IMR-90 (cell line): Measurements from ENCODE around the gene PRR14L. TPM values are rescaled to one million over a fixed set of nuclear protein-coding genes. Genes with fewer than 3 reads are reported as not detected.
"Not testable (repeated sequence)": the region's sequence is repeated elsewhere in the genome, so short reads cannot be mapped to it uniquely, and the experiment has no call there.

Experiments used
- ATAC-seq: fragments of 200-7000 bp; cut with Tn5 transposase; 2 replicates; pipeline ENCODE4 v1.9.1; 2020; ENCODE audit warnings: low read depth, mild to moderate bottlenecking, moderate library complexity
- BruUV-seq: library from RNA; stranded (reverse); fragments of 400-500 nt; replicated peaks from 2 replicates; lab custom pipeline; 2021; lab: Mats Ljungman, UMichigan
- CTCF ChIA-PET: fragments of 300-600 bp; formaldehyde crosslinking; extraction: SDS; loops from one replicate; lab custom pipeline; 2021; ENCODE audit warnings: antibody characterized with exemption; lab: Yijun Ruan, JAX
- POLR2A ChIA-PET: fragments of 300-600 bp; sonication (Branson Sonifier 250); formaldehyde crosslinking; loops from one replicate; lab custom pipeline; 2022; ENCODE audit warnings: antibody characterized with exemption; ENCODE audit not compliant: unreplicated experiment; lab: Charles Lee
- DNase-seq: peaks from one replicate; pipeline ENCODE4 v3.0.0; 2013
- H2AFZ ChIP-seq: replicated peaks from 2 replicates; pipeline ENCODE3; 2013; ENCODE audit warnings: low read length, mild to moderate bottlenecking; ENCODE audit not compliant: poor library complexity
- H2AK5ac ChIP-seq: 2 replicates; pipeline ENCODE4 v1.6.1; 2013; ENCODE audit warnings: low read depth, low read length, inconsistent platforms
- H2AK9ac ChIP-seq: replicated peaks from 2 replicates; pipeline ENCODE3; 2013; ENCODE audit warnings: mild to moderate bottlenecking, low read depth, low read length, moderate library complexity; ENCODE audit not compliant: poor library complexity
- H2BK120ac ChIP-seq: 2 replicates; pipeline ENCODE4 v1.6.1; 2013; ENCODE audit warnings: low read depth, low read length, inconsistent platforms
- H2BK15ac ChIP-seq: 3 replicates; pipeline ENCODE4 v1.6.1; 2013; ENCODE audit warnings: low read depth, low read length, inconsistent platforms
- H2BK20ac ChIP-seq: 2 replicates; pipeline ENCODE4 v1.6.1; 2013; ENCODE audit warnings: low read depth, mild to moderate bottlenecking, inconsistent platforms, low read length, moderate library complexity
- H2BK5ac ChIP-seq: 2 replicates; pipeline ENCODE4 v1.6.1; 2013; ENCODE audit warnings: mild to moderate bottlenecking, low read depth, low read length, inconsistent platforms; ENCODE audit not compliant: poor library complexity, severe bottlenecking
- H3K14ac ChIP-seq: replicated peaks from 2 replicates; pipeline ENCODE4 v1.6.1; 2013; ENCODE audit warnings: low read depth, low read length, inconsistent platforms
- H3K18ac ChIP-seq: 2 replicates; pipeline ENCODE4 v1.6.1; 2013; ENCODE audit warnings: low read depth, low read length, control low read depth
- H3K23ac ChIP-seq: 2 replicates; pipeline ENCODE4 v1.6.1; 2013; ENCODE audit warnings: low read depth, low read length, inconsistent platforms
- H3K27ac ChIP-seq: 2 replicates; pipeline ENCODE4 v1.5.1; 2013; ENCODE audit warnings: mild to moderate bottlenecking, control low read depth, low read length; ENCODE audit not compliant: insufficient read depth
- H3K27me3 ChIP-seq: 2 replicates; pipeline ENCODE4 v1.6.1; 2013; ENCODE audit warnings: low read length; ENCODE audit not compliant: control insufficient read depth, insufficient read depth
- H3K36me3 ChIP-seq: 2 replicates; pipeline ENCODE4 v1.6.1; 2013; ENCODE audit warnings: low read length, mixed read lengths; ENCODE audit not compliant: control insufficient read depth, insufficient read depth
- H3K4ac ChIP-seq: 2 replicates; pipeline ENCODE4 v1.6.1; 2013; ENCODE audit warnings: low read depth, low read length, inconsistent platforms
- H3K4me1 ChIP-seq: 2 replicates; pipeline ENCODE4 v1.6.1; 2013; ENCODE audit warnings: low read length, mixed read lengths; ENCODE audit not compliant: control insufficient read depth, insufficient read depth
- H3K4me2 ChIP-seq: 2 replicates; pipeline ENCODE4 v1.6.1; 2013; ENCODE audit warnings: low read depth, mild to moderate bottlenecking, control low read depth, low read length, moderate library complexity
- H3K4me3 ChIP-seq: 2 replicates; pipeline ENCODE4 v1.5.1; 2013; ENCODE audit warnings: low read depth, mild to moderate bottlenecking, control low read depth, low read length, moderate library complexity; ENCODE audit not compliant: insufficient read depth
- H3K56ac ChIP-seq: 2 replicates; pipeline ENCODE4 v1.6.1; 2013; ENCODE audit warnings: low read length, inconsistent platforms; ENCODE audit not compliant: insufficient read depth; ENCODE audit errors: extremely low read depth
- H3K79me1 ChIP-seq, 2 experiments: 2 replicates each; pipeline ENCODE4 v1.6.1; 2013; ENCODE audit warnings: low read length in 2 of 2, inconsistent platforms in 1 of 2, low read depth in 1 of 2
- H3K9ac ChIP-seq: 2 replicates; pipeline ENCODE4 v1.6.1; 2013; ENCODE audit warnings: low read depth, low read length, control low read depth
- H3K9me1 ChIP-seq: 2 replicates; pipeline ENCODE4 v1.6.1; 2013; ENCODE audit warnings: low read length, inconsistent platforms; ENCODE audit not compliant: insufficient read depth
- H3K9me3 ChIP-seq: 2 replicates; pipeline ENCODE4 v1.6.1; 2013; ENCODE audit warnings: low read length; ENCODE audit not compliant: control insufficient read depth, insufficient read depth
- H4K20me1 ChIP-seq: 2 replicates; pipeline ENCODE4 v1.6.1; 2013; ENCODE audit warnings: low read length, inconsistent platforms; ENCODE audit not compliant: insufficient read depth
- H4K5ac ChIP-seq: 2 replicates; pipeline ENCODE4 v1.6.1; 2013; ENCODE audit warnings: mild to moderate bottlenecking, low read depth, low read length, control low read depth
- H4K8ac ChIP-seq, 2 experiments: 2 replicates each; pipeline ENCODE4 v1.6.1; 2013; ENCODE audit warnings: low read depth in 2 of 2, low read length in 2 of 2, control low read depth in 1 of 2, inconsistent platforms in 1 of 2
- H4K91ac ChIP-seq: 2 replicates; pipeline ENCODE4 v1.6.1; 2013; ENCODE audit warnings: low read depth, low read length, inconsistent platforms; ENCODE audit not compliant: insufficient read depth
- CHD1 ChIP-seq: IDR thresholded peaks from 2 replicates; pipeline ENCODE4 v1.6.1; 2012; ENCODE audit warnings: low read depth, low read length, improper control_type of control experiment
- WGBS, 2 experiments: methylation state at CpG; one replicate each; pipeline versions ENCODE4 v1.1.5 to v1.1.7; 2013; ENCODE audit warnings: missing lambda C conversion rate in 2 of 2; ENCODE audit not compliant: insufficient read length in 1 of 2; ENCODE audit errors: extremely low coverage in 2 of 2; 5-methylcytosine and 5-hydroxymethylcytosine counted together
- dilution Hi-C: fragments of 300-500 bp; cut with HindIII; formaldehyde crosslinking; loops from one replicate; pipeline ENCODE4 v1.14.3; 2018; ENCODE audit warnings: low sequenced_read_pairs; ENCODE audit not compliant: unreplicated experiment
- in situ Hi-C: fragments of 300-500 bp; cut with MboI; formaldehyde crosslinking; loops from 3 replicates; pipeline ENCODE4 v1.14.3; 2019; ENCODE audit warnings: low sequenced_read_pairs, inconsistent platforms, mixed read lengths
- intact Hi-C: fragments of 100-400 bp; cut with micrococcal nuclease; formaldehyde crosslinking; loops from 2 replicates; pipeline ENCODE4 v1.10.0; 2022
- polyA plus RNA-seq, 3 experiments: library from polyadenylated mRNA; depleted of rRNA; stranded (reverse); fragments of >200 nt; gene quantifications; 2 replicates each; pipeline ENCODE4 v1.2.3, GENCODE V29; 2012; ENCODE audit warnings: low replicate concordance in 1 of 3
- total RNA-seq: library from RNA; depleted of rRNA; stranded (reverse); fragments of >200 nt; gene quantifications from 2 replicates; pipeline ENCODE4 v1.2.3, GENCODE V29; 2012
- TF ChIP-seq, protein P1 (sequence below): fragments of 150-350 bp; IDR thresholded peaks from 2 replicates; pipeline ENCODE4 v1.6.1; 2017; ENCODE audit warnings: mild to moderate bottlenecking, antibody characterized with exemption, low read length, low read depth
- TF ChIP-seq, protein P2 (sequence below): fragments of 150-350 bp; IDR thresholded peaks from 2 replicates; pipeline ENCODE4 v1.6.1; 2016; ENCODE audit warnings: low read depth, mild to moderate bottlenecking, low read length, moderate library complexity, borderline replicate concordance

PRR14L gene
- total and polyA plus RNA-seq, 2 of the 4 experiments (the other 2 are of a cell fraction) = 9.0 to 19.7 TPM

DNA sequence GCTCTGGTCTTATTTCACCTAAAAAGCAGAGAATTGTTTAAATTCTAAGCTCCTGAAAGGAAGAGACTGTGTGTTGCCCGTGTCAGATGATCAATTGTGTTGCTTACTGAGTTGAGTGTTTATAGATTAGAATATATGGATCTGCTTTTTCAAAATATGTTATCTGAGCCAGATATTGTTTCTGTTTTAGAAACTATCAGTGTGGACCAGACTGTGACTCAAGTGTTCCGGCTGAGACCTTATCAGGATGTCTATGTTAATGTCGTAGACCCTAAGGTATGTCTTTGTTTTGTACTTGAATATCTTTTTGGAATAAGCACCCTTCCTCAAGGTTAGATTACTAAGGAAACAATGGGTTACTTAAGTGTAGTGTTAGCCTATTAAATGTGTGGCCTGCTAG is 14.9 kb upstream of the PRR14L start:
- no peak overlapping the region for H2AFZ ChIP-seq
- H4K8ac ChIP-seq = no peak overlapping the region
- no peak overlapping the region for H4K91ac ChIP-seq
- H2BK15ac ChIP-seq = no peak overlapping the region
- H3K9ac ChIP-seq = no peak overlapping the region
- TF ChIP-seq, protein P1, sequence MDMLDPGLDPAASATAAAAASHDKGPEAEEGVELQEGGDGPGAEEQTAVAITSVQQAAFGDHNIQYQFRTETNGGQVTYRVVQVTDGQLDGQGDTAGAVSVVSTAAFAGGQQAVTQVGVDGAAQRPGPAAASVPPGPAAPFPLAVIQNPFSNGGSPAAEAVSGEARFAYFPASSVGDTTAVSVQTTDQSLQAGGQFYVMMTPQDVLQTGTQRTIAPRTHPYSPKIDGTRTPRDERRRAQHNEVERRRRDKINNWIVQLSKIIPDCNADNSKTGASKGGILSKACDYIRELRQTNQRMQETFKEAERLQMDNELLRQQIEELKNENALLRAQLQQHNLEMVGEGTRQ = no peak
- TF ChIP-seq, protein P2, sequence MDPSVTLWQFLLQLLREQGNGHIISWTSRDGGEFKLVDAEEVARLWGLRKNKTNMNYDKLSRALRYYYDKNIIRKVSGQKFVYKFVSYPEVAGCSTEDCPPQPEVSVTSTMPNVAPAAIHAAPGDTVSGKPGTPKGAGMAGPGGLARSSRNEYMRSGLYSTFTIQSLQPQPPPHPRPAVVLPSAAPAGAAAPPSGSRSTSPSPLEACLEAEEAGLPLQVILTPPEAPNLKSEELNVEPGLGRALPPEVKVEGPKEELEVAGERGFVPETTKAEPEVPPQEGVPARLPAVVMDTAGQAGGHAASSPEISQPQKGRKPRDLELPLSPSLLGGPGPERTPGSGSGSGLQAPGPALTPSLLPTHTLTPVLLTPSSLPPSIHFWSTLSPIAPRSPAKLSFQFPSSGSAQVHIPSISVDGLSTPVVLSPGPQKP = no peak
- TF ChIP-seq CHD1 = no peak
- ChIA-PET POLR2A (no interaction called here), CTCF (no interaction called here)
- no peak for DNase-seq
- H2AK9ac ChIP-seq = no peak overlapping the region
- H3K9me3 ChIP-seq = no peaks in the 10 kb centered on the region
- intact Hi-C loops (no loop called here), dilution Hi-C loops (no loop called here), in situ Hi-C loops (no loop called here)
- no peak overlapping the region for H4K5ac ChIP-seq
- no peak overlapping the region for H3K4ac ChIP-seq
- H3K18ac ChIP-seq = no peak overlapping the region
- no TSS peak for BruUV-seq
- H3K27ac ChIP-seq = no peak overlapping the region
- no peak for ATAC-seq
- H3K4me1 ChIP-seq = no peaks in the 10 kb centered on the region
- H3K23ac ChIP-seq = no peak overlapping the region
- 100% methylated on average over 1 of the region's 3 CpGs; no CpG with 5 or more reads in 1 of the 2 experiments for WGBS, 2 experiments
- no peak overlapping the region for H3K56ac ChIP-seq
- no peak overlapping the region for H2BK5ac ChIP-seq
- no peak overlapping the region for H3K4me3 ChIP-seq
- no peaks in the 10 kb centered on the region for H3K9me1 ChIP-seq
- no peaks in the 10 kb centered on the region for H4K20me1 ChIP-seq
- H2BK120ac ChIP-seq = no peak overlapping the region
- no peak overlapping the region for H3K4me2 ChIP-seq
- H3K27me3 ChIP-seq = no peaks in the 10 kb centered on the region
- no peak overlapping the region for H3K14ac ChIP-seq
- no peaks in the 10 kb centered on the region for H3K79me1 ChIP-seq
- H2AK5ac ChIP-seq = no peak overlapping the region
- no peak overlapping the region for H2BK20ac ChIP-seq
- peaks cover 19% of the 10 kb centered on the region for H3K36me3 ChIP-seq

DNA sequence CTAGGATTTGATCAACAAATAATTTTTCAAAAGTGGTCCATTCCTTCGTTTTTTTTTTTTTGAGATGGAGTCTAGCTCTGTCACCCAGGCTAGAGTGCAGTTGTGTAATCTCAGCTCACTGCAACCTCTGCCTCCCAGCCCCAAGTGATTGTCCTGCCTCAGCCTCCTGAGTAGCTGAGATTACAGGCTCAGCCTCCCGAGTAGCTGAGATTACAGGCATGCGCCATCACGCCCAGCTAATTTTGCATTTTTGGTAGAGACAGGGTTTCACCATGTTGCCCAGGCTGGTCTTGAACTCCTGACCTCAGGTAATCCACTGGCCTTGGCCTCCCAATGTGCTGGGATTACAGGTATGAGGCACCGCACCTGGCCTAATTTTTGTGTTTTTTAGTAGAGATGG is 8.9 kb upstream of the PRR14L start:
- BruUV-seq, H4K91ac ChIP-seq, POLR2A ChIA-PET, H3K9ac ChIP-seq, H2BK5ac ChIP-seq, H3K4ac ChIP-seq, H4K20me1 ChIP-seq, H3K23ac ChIP-seq, ATAC-seq, H3K4me1 ChIP-seq, H3K9me3 ChIP-seq, intact Hi-C loops, H4K8ac ChIP-seq, H4K5ac ChIP-seq, H2AFZ ChIP-seq, H3K27ac ChIP-seq, H2AK5ac ChIP-seq, H3K18ac ChIP-seq, H3K56ac ChIP-seq, H2BK120ac ChIP-seq, H2AK9ac ChIP-seq, H3K4me2 ChIP-seq, H2BK20ac ChIP-seq, CTCF ChIA-PET, dilution Hi-C loops, H3K14ac ChIP-seq, H3K27me3 ChIP-seq, DNase-seq, H3K4me3 ChIP-seq, H2BK15ac ChIP-seq: not testable (repeated sequence)
- Histone ChIP-seq H3K9me1 (peaks cover 10% of the 10 kb centered on the region), H3K79me1 (peaks cover 16 to 27% of the 10 kb centered on the region in 2 experiments), H3K36me3 (peaks cover 12% of the 10 kb centered on the region)
- in situ Hi-C loops = loop anchor here (10.0 kb wide), 1 partner anchor 186 kb away; the partner anchor contains the start of gene YWHAH
- 93% methylated on average over 3 of the region's 5 CpGs; no CpG with 5 or more reads in 1 of the 2 experiments for WGBS, 2 experiments
